PC-3 (cell line): ENCODE results near the gene MIB2. TPM values are rescaled to one million over a fixed set of nuclear protein-coding genes. Genes with fewer than 3 reads are reported as not detected.

Source experiments
- ATAC-seq: fragments of 200-7000 bp; cut with Tn5 transposase; 2 replicates; pipeline ENCODE4 v1.9.1; 2020; ENCODE audit warnings: mild to moderate bottlenecking, moderate library complexity
- BruUV-seq: library from RNA; stranded (reverse); fragments of 400-500 nt; replicated peaks from 2 replicates; lab custom pipeline; 2021; lab: Mats Ljungman, UMichigan
- CTCF ChIA-PET: fragments of 300-600 bp; sonication (Branson Sonifier 250); formaldehyde crosslinking; loops from one replicate; lab custom pipeline; 2022; ENCODE audit warnings: antibody characterized with exemption; lab: Charles Lee
- POLR2A ChIA-PET: fragments of 300-600 bp; sonication (Branson Sonifier 250); formaldehyde crosslinking; loops from one replicate; lab custom pipeline; 2022; ENCODE audit warnings: antibody characterized with exemption; ENCODE audit not compliant: unreplicated experiment; lab: Charles Lee
- DNase-seq: peaks from one replicate; pipeline ENCODE4 v3.0.0-alpha.2; 2015
- H2AFZ ChIP-seq: fragments of 300-600 bp; sonication (generic); 2 replicates; pipeline ENCODE4 v1.6.0; 2016; ENCODE audit warnings: antibody characterized with exemption, low read length
- H3F3A ChIP-seq: fragments of 300-600 bp; sonication (generic); one replicate; pipeline ENCODE4 v1.6.0; 2017; ENCODE audit warnings: antibody characterized with exemption, low read length, control low read depth, mild to moderate bottlenecking; ENCODE audit not compliant: unreplicated experiment
- H3K27ac ChIP-seq: fragments of 300-600 bp; sonication (generic); 2 replicates; pipeline ENCODE4 v1.5.1; 2016; ENCODE audit warnings: mild to moderate bottlenecking, low read length
- H3K27me3 ChIP-seq: fragments of 300-600 bp; sonication (generic); 2 replicates; pipeline ENCODE4 v1.6.1; 2016; ENCODE audit warnings: low read length, mixed read lengths
- H3K36me3 ChIP-seq: fragments of 300-600 bp; sonication (generic); 2 replicates; pipeline ENCODE4 v1.6.1; 2016; ENCODE audit warnings: low read depth, mixed run types, low read length, mixed read lengths
- H3K4me1 ChIP-seq: fragments of 300-600 bp; sonication (generic); 2 replicates; pipeline ENCODE4 v1.5.1; 2016; ENCODE audit warnings: low read length; ENCODE audit not compliant: insufficient read depth
- H3K4me2 ChIP-seq: fragments of 300-600 bp; sonication (generic); 2 replicates; pipeline ENCODE4 v1.6.0; 2016; ENCODE audit warnings: low read length
- H3K4me3 ChIP-seq: fragments of 300-600 bp; sonication (generic); 2 replicates; pipeline ENCODE4 v1.5.1; 2016; ENCODE audit warnings: mild to moderate bottlenecking, low read length, mixed read lengths
- H3K79me2 ChIP-seq: fragments of 300-600 bp; sonication (generic); 2 replicates; pipeline ENCODE4 v1.6.1; 2017; ENCODE audit warnings: low read length, mixed read lengths
- H3K9ac ChIP-seq: fragments of 300-600 bp; sonication (generic); 2 replicates; pipeline ENCODE4 v1.6.0; 2016; ENCODE audit warnings: mild to moderate bottlenecking, low read length
- H3K9me2 ChIP-seq: fragments of 300-600 bp; sonication (generic); replicated peaks from 2 replicates; pipeline ENCODE4 v1.6.1; 2016; ENCODE audit warnings: mixed run types, low read length, mixed read lengths
- H3K9me3 ChIP-seq: fragments of 300-600 bp; sonication (generic); 2 replicates; pipeline ENCODE4 v1.6.1; 2016; ENCODE audit warnings: low read length, mixed read lengths
- H4K20me1 ChIP-seq: fragments of 300-600 bp; sonication (generic); 2 replicates; pipeline ENCODE4 v1.6.1; 2016; ENCODE audit warnings: low read length, mixed read lengths
- CTCF ChIP-seq: fragments of 300-600 bp; sonication (generic); conservative IDR thresholded peaks from 2 replicates; pipeline ENCODE4 v1.5.1; 2017; ENCODE audit warnings: antibody characterized with exemption, low read depth, mild to moderate bottlenecking, low read length
- EZH2 ChIP-seq: fragments of 300-600 bp; sonication (generic); IDR thresholded peaks from one replicate; pipeline ENCODE4 v1.6.1; 2017; ENCODE audit warnings: antibody characterized with exemption, mild to moderate bottlenecking, low read length; ENCODE audit not compliant: unreplicated experiment
- EZH2phosphoT487 ChIP-seq: fragments of 300-600 bp; sonication (generic); IDR thresholded peaks from 2 replicates; pipeline ENCODE4 v1.6.1; 2018; ENCODE audit warnings: mild to moderate bottlenecking, antibody characterized with exemption, low read length, borderline replicate concordance
- intact Hi-C: fragments of 100-400 bp; cut with micrococcal nuclease; formaldehyde crosslinking; loops from 2 replicates; pipeline ENCODE4 v1.9.0; 2023
- total RNA-seq: library from RNA; depleted of rRNA; stranded (reverse); fragments of >200 nt; gene quantifications from 2 replicates; pipeline ENCODE4 v1.2.3, GENCODE V29; 2014

The MIB2 gene
- total RNA-seq, 1 experiment from 2014 or later = 164 TPM

DNA sequence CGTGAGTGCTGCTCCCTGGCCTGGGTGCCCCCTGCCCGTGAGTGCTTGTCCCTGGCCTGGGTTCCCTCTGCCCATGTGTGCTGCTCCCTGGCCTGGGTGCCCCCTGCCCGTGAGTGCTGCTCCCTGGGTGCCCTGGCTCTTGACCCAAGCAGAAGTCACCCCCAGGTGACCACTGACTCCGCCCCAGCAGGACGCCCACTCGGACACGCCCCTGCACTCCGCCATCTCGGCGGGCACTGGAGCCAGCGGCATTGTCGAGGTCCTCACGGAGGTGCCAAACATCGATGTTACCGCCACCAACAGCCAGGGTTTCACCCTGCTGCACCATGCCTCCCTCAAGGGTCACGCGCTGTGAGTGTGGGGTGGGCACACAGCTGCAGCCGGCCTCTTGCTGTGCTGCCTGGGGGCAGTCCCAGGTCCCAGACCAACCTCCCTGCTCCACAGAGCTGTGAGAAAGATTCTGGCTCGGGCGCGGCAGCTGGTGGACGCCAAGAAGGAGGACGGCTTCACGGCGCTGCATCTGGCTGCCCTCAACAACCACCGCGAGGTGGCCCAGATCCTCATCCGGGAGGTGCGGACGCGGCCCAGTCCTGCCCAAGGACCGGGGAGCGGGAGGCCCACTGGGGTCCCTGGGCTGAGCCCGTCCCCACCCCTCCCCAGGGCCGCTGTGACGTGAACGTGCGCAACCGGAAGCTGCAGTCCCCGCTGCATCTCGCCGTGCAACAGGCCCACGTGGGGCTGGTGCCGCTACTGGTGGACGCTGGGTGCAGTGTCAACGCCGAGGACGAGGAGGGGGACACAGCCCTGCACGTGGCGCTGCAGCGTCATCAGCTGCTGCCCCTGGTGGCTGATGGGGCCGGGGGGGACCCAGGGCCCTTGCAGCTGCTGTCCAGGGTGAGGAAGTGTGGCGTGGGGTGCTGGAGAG, 12.8 kb downstream of the MIB2 start:
- Histone ChIP-seq H3K4me2 (no peak overlapping the region), H3K27ac (no peak overlapping the region), H3K27me3 (no peaks in the 10 kb centered on the region), H3K79me2 (no peaks in the 10 kb centered on the region), H3K9me2 (no peaks in the 10 kb centered on the region), H4K20me1 (no peaks in the 10 kb centered on the region), H3F3A (no peaks in the 10 kb centered on the region), H2AFZ (no peak overlapping the region), H3K4me1 (peaks cover 7% of the 10 kb centered on the region; the same call in 1 of the 2 replicates), H3K4me3 (no peak overlapping the region), H3K9ac (no peak overlapping the region), H3K36me3 (no peaks in the 10 kb centered on the region), H3K9me3 (no peaks in the 10 kb centered on the region)
- intact Hi-C loops = no loop called here
- TF ChIP-seq EZH2 (no peak), CTCF (no peak), EZH2phosphoT487 (no peak)
- DNase-seq = no peak
- POLR2A ChIA-PET = no interaction called here
- CTCF ChIA-PET = no interaction called here
- no peak for ATAC-seq
- BruUV-seq = no TSS peak

DNA sequence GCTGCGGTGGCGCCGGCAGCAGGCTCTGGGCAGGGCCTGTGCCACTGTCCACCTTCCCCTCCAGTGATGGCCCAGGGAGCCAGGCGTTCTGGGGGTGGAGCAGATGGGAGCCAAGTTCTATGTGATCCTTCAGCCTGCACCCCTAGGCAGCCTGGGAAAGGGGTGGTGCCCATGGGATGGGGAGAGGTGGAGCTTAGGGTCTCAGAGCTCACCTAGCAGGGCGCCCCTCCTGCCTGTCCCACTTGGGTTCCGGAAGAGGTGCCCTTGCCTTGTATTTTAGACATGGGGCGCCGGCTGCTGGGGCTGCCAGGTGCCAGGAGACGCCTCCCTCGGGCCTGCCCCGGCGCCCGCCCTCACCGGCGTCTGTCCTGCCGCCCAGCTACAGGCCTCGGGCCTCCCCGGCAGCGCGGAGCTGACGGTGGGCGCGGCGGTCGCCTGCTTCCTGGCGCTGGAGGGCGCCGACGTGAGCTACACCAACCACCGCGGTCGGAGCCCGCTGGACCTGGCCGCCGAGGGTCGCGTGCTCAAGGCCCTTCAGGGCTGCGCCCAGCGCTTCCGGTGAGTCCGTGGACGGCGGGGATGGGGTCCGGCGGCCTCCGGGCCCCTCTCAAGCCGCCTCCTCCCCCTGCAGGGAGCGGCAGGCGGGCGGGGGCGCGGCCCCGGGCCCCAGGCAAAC, 13.6 kb downstream of the MIB2 start:
- H3K9me2 ChIP-seq = no peaks in the 10 kb centered on the region
- H4K20me1 ChIP-seq = no peaks in the 10 kb centered on the region
- no peak overlapping the region for H3K4me2 ChIP-seq
- ChIA-PET POLR2A (no interaction called here), CTCF (no interaction called here)
- no TSS peak for BruUV-seq
- H3K27me3 ChIP-seq = no peaks in the 10 kb centered on the region
- TF ChIP-seq EZH2phosphoT487 = no peak
- no peak for TF ChIP-seq CTCF
- no peak for TF ChIP-seq EZH2
- H3K79me2 ChIP-seq = no peaks in the 10 kb centered on the region
- no peaks in the 10 kb centered on the region for H3F3A ChIP-seq
- H2AFZ ChIP-seq = no peak overlapping the region
- ATAC-seq (peak; percentile 8; the same call in 1 of the 2 replicates), DNase-seq (peak; percentile 30)
- peaks cover 7% of the 10 kb centered on the region; the same call in 1 of the 2 replicates for H3K4me1 ChIP-seq
- no peaks in the 10 kb centered on the region for H3K36me3 ChIP-seq
- no peak overlapping the region for H3K4me3 ChIP-seq
- intact Hi-C loops = no loop called here
- no peak overlapping the region for H3K27ac ChIP-seq
- no peak overlapping the region for H3K9ac ChIP-seq
- H3K9me3 ChIP-seq = no peaks in the 10 kb centered on the region
